K562 (cell line): ENCODE results near the gene IBA57. TPM values are rescaled to one million over a fixed set of nuclear protein-coding genes. Genes with fewer than 3 reads are reported as not detected.

Source experiments
- CEBPB ChIP-seq: fragments of 450-650 bp; IDR thresholded peaks from 2 replicates; pipeline ENCODE4 v1.6.1; 2016; ENCODE audit warnings: missing genetic modification characterization, missing compliant biosample characterization
- NFE2 ChIP-seq: IDR thresholded peaks from 2 replicates; pipeline ENCODE4 v1.6.1; 2014; ENCODE audit warnings: antibody characterized with exemption, low read depth
- TARDBP ChIP-seq: fragments of 450-650 bp; IDR thresholded peaks from 2 replicates; pipeline ENCODE4 v1.6.1; 2016
- ZNF224 ChIP-seq: sonication (generic); formaldehyde crosslinking; IDR thresholded peaks from 2 replicates; pipeline ENCODE4 v1.8.0; 2022; ENCODE audit warnings: mild to moderate bottlenecking, missing genetic modification reagents
- ZNF766 ChIP-seq: fragments of 200-800 bp; sonication (Bioruptor generic); conservative IDR thresholded peaks from 2 replicates; pipeline ENCODE4 v1.6.1; 2016; ENCODE audit warnings: missing genetic modification characterization, missing compliant biosample characterization
- polyA plus RNA-seq, 8 experiments: library from polyadenylated mRNA; depleted of rRNA in 4 of 8; stranded (reverse) in 5 of 8; unstranded in 3 of 8; fragments of >200 nt; fragmentation: Nextera tagmentation in 2 of 8; fragmentation: Illumina TruSeq in 1 of 8; extraction: Ambion mirVana in 2 of 8; extraction: Trizol in 1 of 8; gene quantifications; 2 replicates each; pipeline versions ENCODE4 v1.2.1 to v1.2.3, GENCODE V29; 2011 to 2014; ENCODE audit warnings: inconsistent platforms in 1 of 8, missing spikeins in 1 of 8
- total RNA-seq, 7 experiments: library from RNA; depleted of rRNA in 6 of 7; stranded (reverse); fragments of >200 nt in 6 of 7; fragmentation: Illumina TruSeq in 2 of 7; extraction: Trizol in 2 of 7; gene quantifications; 2 replicates each; pipeline versions ENCODE4 v1.2.1 to v1.2.3, GENCODE V29; 2011 to 2021; ENCODE audit warnings: low replicate concordance in 1 of 7
- TF ChIP-seq, protein P1 (sequence below): fragments of 250-450 bp; sonication (Bioruptor Pico); IDR thresholded peaks from 2 replicates; pipeline ENCODE4 v1.9.0; 2021; ENCODE audit warnings: mild to moderate bottlenecking
- TF ChIP-seq, protein P2 (sequence below): sonication (generic); formaldehyde crosslinking; IDR thresholded peaks from 2 replicates; pipeline ENCODE4 v1.8.0; 2022; ENCODE audit warnings: mild to moderate bottlenecking, missing genetic modification reagents

IBA57 gene
- total and polyA plus RNA-seq, 9 of the 15 experiments (the other 6 are each of a cell fraction or from before 2014, with no cell fraction given): 0.77 to 15.5 (median 2.7) TPM

DNA sequence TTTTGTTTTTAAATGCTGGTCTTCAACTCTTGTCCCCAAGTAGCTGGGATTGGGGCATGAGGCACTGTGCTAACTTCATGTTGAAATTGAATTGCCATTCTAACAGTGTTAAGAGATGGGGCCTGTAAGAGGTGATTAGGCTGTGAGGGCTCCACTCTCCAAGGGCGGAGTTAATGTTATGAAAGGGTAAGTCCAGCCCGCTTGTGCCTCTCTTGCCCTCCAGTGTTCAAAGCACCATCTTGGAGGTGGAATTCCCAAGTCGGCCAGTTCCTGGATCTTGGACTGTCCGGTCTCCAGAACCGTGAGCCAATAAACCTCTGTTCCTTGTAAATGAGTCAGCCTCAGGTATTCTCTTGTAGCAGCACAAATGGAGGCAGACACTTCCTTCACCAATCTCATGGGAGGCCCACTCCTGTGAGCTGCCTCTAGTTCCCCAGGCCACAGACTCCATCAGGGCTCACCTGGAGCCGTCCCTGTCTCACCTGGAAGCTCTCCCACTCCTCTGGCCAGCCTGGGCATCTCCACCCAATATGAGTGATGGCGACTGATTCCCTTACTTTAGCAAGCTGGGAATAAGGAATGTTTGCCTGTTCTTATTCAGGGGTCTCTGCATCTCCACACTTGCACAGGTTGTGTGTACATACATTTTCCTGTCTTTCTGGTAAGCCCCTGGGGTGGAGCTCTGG, 15.5 kb downstream of the IBA57 start (continued):
- no peak for TF ChIP-seq NFE2
- TF ChIP-seq ZNF224 (CRISPR knock-in tag): no peak
- TF ChIP-seq, protein P1, sequence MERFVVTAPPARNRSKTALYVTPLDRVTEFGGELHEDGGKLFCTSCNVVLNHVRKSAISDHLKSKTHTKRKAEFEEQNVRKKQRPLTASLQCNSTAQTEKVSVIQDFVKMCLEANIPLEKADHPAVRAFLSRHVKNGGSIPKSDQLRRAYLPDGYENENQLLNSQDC (CRISPR knock-in tag): no peak
- no peak for TF ChIP-seq ZNF766 (CRISPR knock-in tag)
- TF ChIP-seq, protein P2, sequence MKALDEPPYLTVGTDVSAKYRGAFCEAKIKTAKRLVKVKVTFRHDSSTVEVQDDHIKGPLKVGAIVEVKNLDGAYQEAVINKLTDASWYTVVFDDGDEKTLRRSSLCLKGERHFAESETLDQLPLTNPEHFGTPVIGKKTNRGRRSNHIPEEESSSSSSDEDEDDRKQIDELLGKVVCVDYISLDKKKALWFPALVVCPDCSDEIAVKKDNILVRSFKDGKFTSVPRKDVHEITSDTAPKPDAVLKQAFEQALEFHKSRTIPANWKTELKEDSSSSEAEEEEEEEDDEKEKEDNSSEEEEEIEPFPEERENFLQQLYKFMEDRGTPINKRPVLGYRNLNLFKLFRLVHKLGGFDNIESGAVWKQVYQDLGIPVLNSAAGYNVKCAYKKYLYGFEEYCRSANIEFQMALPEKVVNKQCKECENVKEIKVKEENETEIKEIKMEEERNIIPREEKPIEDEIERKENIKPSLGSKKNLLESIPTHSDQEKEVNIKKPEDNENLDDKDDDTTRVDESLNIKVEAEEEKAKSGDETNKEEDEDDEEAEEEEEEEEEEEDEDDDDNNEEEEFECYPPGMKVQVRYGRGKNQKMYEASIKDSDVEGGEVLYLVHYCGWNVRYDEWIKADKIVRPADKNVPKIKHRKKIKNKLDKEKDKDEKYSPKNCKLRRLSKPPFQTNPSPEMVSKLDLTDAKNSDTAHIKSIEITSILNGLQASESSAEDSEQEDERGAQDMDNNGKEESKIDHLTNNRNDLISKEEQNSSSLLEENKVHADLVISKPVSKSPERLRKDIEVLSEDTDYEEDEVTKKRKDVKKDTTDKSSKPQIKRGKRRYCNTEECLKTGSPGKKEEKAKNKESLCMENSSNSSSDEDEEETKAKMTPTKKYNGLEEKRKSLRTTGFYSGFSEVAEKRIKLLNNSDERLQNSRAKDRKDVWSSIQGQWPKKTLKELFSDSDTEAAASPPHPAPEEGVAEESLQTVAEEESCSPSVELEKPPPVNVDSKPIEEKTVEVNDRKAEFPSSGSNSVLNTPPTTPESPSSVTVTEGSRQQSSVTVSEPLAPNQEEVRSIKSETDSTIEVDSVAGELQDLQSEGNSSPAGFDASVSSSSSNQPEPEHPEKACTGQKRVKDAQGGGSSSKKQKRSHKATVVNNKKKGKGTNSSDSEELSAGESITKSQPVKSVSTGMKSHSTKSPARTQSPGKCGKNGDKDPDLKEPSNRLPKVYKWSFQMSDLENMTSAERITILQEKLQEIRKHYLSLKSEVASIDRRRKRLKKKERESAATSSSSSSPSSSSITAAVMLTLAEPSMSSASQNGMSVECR (CRISPR knock-in tag): no peak
- TF ChIP-seq CEBPB (tag): no peak
- TF ChIP-seq TARDBP: no peak
